Ishikawa (cell line): Measurements from ENCODE around the gene ERBIN.

ENCODE experiments used
- RAD21 ChIP-seq: IDR thresholded peaks from 2 replicates; pipeline ENCODE4 v1.6.1; 2012; ENCODE audit warnings: low read depth
- TAF1 ChIP-seq: IDR thresholded peaks from 2 replicates; pipeline ENCODE4 v1.6.1; 2012; ENCODE audit warnings: low read depth, mild to moderate bottlenecking

DNA sequence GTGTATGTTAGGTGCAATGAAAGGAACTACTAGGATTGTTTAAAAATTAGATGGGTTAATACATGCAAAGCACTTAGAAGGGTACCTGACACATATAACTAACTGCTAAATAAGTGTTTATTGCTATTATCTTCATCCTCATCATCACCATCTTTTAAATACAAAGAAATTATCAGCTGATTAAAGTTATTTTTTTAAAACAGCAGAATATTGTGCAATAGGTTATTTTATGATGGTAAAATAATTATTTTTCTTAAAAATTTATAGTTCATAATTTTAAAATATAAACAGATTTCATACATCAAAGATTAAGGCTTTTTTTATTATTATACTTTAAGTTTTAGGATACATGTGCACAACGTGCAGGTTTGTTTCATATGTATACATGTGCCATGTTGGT is 130.9 kb downstream of the ERBIN start:
- TF ChIP-seq RAD21 (no peak), TAF1 (no peak)
